Psoas muscle (tissue), 8 donors: ENCODE data around the gene EFNA2. TPM values are rescaled to one million over a fixed set of nuclear protein-coding genes. Genes with fewer than 3 reads are reported as not detected.

Experiments
- ATAC-seq, 4 donors: fragments of 200-7000 bp; cut with Tn5 transposase; one replicate each; pipeline ENCODE4 v1.9.1; 2020; ENCODE audit warnings: moderate library complexity in 3 of 4, mild to moderate bottlenecking in 2 of 4
- DNase-seq, 2 donors: peaks; one replicate each; pipeline ENCODE4 v3.0.0-alpha.2; 2020
- H3K27ac ChIP-seq: fragments of 200-600 bp; one replicate; pipeline ENCODE4 v1.8.0; 2022
- H3K27me3 ChIP-seq, 3 donors: fragments of 200-600 bp in 1 of 3; one replicate each; pipeline versions ENCODE4 v1.6.1 to v1.8.0; 2013 to 2022; ENCODE audit warnings: low read length in 2 of 3, mild to moderate bottlenecking in 2 of 3, moderate library complexity in 1 of 3; ENCODE audit not compliant: insufficient read depth in 3 of 3
- H3K36me3 ChIP-seq, 2 donors: fragments of 200-600 bp in 1 of 2; one replicate each; pipeline versions ENCODE4 v1.6.1 to v1.8.0; 2013 to 2022; ENCODE audit warnings: low read depth in 1 of 2, mild to moderate bottlenecking in 1 of 2, moderate library complexity in 1 of 2; ENCODE audit not compliant: insufficient read depth in 1 of 2
- H3K4me1 ChIP-seq: fragments of 200-600 bp; one replicate; pipeline ENCODE4 v1.8.0; 2022
- H3K4me3 ChIP-seq: fragments of 200-600 bp; one replicate; pipeline ENCODE4 v1.8.0; 2022; ENCODE audit warnings: mild to moderate bottlenecking
- H3K9me3 ChIP-seq: fragments of 200-600 bp; one replicate; pipeline ENCODE4 v1.8.0; 2022
- WGBS, 3 donors: extraction: QIAGEN DNeasy Blood & Tissue Kit; methylation state at CpG; one replicate each; pipeline versions ENCODE4 v1.1.6 to v1.1.7; 2013; 5-methylcytosine and 5-hydroxymethylcytosine counted together
- intact Hi-C, 2 donors: fragments of 100-400 bp; cut with DNase I; formaldehyde crosslinking; loops; one replicate each; pipeline versions ENCODE4 v1.11.0 to v1.14.2; 2022
- polyA plus RNA-seq, 3 donors: library from polyadenylated mRNA; stranded (reverse); fragments of 200-250 nt; gene quantifications; one replicate each; pipeline ENCODE4 v1.2.3, GENCODE V29; 2013
- total RNA-seq, 4 donors: library from RNA; stranded (reverse); fragmentation: NEBNext Ultra II Directional in 2 of 4; extraction: Animal tissue kit (Norgen Biotek cat#: 25700) in 2 of 4; gene quantifications; one replicate each; pipeline versions ENCODE4 v1.2.1 to v1.2.4, GENCODE V29; 2021 to 2023
- TF ChIP-seq, protein P1 (sequence below): fragments of 200-600 bp; IDR thresholded peaks from one replicate; pipeline ENCODE4 v1.8.0; 2022; ENCODE audit warnings: antibody characterized with exemption
- donor health status: healthy with polysubstance abuse.
- donor health status: DM: no; HTN: no; CAD: no; lungs with moderate emphysema.
- donor health status: Bipolar disorder and iron deficiency.
- donor health status: healthy.
- donor health status: DM: yes; HTN: yes; CAD: no.
- donor health status: DM: no; HTN: no; CAD: no.
- donor health status: DM: no; HTN: no; CAD: no.
- donor health status: DM: yes; HTN: yes; CAD: no.

Gene EFNA2
- total and polyA plus RNA-seq, 7 donors, result not detected

DNA sequence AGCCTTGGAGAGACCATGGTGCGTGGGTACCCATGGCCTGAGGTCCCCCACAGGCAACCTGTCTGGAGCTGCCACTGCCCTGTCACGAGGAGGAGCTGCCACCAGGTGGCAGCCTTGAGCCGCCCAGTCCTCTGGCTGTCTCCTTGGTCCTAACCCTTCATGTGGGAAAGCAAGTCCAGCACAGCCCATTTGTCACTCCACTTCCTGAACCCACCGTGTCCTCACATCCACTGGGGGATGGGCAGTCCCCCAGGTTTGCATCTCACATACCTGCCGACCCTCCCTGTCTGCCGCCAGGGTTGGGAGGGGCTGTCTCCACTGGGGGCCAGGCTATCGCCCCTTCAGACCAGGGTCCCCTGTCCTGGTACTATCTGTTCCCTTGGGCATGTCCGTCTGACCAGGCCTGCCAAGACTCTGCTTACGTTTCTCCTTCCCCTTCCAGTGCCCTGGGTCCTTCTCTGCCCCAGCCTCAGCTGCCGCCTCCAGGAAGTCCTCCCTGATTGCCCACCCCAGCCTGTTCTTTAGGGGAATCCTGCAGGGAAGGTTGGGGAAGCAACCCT lies 5.8 kb upstream of the EFNA2 start:
- Histone ChIP-seq H3K36me3 (peaks cover 0 to 41% of the 10 kb centered on the region in 2 donors), H3K27me3 (peaks cover 0 to 12% (median 3%) of the 10 kb centered on the region in 3 donors), H3K4me3 (no peak overlapping the region), H3K27ac (no peak overlapping the region), H3K4me1 (peaks cover 12% of the 10 kb centered on the region), H3K9me3 (no peaks in the 10 kb centered on the region)
- 27 to 31% (median 28%) methylated on average over 10 of the region's 10 CpGs for WGBS, 3 donors
- DNase-seq, result peak; percentile 82 to 91
- intact Hi-C loops, result loop anchor here (5.0 to 10.0 kb wide), 7 partner anchors 77 to 245 kb away; partner anchors contain the start of genes ADAMTSL5 (in 1 of the 2), NDUFS7 (in 1 of the 2) and PLK5 (in 1 of the 2)
- peak; percentile 23 to 55 (median 44) for ATAC-seq
- TF ChIP-seq, protein P1, sequence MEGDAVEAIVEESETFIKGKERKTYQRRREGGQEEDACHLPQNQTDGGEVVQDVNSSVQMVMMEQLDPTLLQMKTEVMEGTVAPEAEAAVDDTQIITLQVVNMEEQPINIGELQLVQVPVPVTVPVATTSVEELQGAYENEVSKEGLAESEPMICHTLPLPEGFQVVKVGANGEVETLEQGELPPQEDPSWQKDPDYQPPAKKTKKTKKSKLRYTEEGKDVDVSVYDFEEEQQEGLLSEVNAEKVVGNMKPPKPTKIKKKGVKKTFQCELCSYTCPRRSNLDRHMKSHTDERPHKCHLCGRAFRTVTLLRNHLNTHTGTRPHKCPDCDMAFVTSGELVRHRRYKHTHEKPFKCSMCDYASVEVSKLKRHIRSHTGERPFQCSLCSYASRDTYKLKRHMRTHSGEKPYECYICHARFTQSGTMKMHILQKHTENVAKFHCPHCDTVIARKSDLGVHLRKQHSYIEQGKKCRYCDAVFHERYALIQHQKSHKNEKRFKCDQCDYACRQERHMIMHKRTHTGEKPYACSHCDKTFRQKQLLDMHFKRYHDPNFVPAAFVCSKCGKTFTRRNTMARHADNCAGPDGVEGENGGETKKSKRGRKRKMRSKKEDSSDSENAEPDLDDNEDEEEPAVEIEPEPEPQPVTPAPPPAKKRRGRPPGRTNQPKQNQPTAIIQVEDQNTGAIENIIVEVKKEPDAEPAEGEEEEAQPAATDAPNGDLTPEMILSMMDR, result peak; percentile 91

DNA sequence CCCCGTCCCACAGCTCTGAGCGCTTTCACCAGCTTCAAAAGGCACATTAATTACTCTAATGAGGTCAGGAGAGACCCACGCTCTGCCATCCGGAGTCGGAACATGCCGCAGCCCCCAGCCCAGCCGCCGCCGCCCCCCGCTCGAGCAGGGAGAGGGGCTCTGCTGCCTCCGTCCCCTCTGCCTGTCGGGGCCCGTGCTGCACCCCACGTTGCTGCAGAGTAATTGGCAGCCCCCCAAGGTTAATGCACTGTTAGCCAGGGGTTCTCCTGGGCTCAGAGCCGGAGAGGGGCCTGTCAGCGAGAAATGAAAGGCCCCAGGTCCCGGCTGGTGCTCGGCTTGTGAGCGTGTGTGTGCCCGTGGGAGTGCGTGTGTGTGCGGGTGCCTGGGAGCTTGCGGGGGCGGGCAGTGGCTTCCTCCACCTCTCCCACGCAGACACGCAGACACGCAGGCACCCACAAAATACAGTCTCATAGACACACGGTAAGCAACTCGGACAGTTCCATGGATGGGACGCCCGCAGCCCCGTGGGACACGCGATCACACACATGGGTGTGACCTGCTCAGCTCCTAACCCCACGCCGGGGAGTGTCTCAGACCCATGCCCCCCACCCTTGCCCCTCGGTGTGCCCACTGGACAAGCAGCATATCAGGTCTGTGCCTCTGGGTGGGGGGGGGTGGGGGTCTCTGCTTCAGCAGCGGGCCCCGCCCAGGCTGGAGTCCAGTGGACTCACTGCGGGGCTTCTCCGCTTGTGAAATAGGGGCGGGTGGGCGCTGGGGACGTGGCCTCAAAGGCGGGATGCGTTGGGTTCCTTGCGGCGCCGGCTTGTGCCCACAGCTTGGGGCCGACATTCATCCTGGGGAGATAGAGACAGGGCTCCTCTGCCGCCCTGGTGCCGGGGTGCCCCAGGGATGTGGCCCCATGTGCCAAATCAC lies 4.8 kb upstream of the EFNA2 start:
- intact Hi-C loops, result loop anchor here (5.0 to 10.0 kb wide), 3 partner anchors 164 to 244 kb away; partner anchors contain the start of genes ADAMTSL5 (in 1 of the 2) and PLK5 (in 1 of the 2)
- H3K4me3 ChIP-seq, result no peak overlapping the region
- TF ChIP-seq, protein P1, result no peak
- DNase-seq (no peak), ATAC-seq (no peak)
- peaks cover 8% of the 10 kb centered on the region for H3K4me1 ChIP-seq
- H3K27ac ChIP-seq, result no peak overlapping the region
- H3K9me3 ChIP-seq, result no peaks in the 10 kb centered on the region
- H3K36me3 ChIP-seq, result peaks cover 0 to 38% of the 10 kb centered on the region in 2 donors
- peaks cover 0 to 19% (median 8%) of the 10 kb centered on the region in 3 donors for H3K27me3 ChIP-seq
- 84 to 86% (median 86%) methylated on average over 51 to 53 of the region's 53 CpGs for WGBS, 3 donors

DNA sequence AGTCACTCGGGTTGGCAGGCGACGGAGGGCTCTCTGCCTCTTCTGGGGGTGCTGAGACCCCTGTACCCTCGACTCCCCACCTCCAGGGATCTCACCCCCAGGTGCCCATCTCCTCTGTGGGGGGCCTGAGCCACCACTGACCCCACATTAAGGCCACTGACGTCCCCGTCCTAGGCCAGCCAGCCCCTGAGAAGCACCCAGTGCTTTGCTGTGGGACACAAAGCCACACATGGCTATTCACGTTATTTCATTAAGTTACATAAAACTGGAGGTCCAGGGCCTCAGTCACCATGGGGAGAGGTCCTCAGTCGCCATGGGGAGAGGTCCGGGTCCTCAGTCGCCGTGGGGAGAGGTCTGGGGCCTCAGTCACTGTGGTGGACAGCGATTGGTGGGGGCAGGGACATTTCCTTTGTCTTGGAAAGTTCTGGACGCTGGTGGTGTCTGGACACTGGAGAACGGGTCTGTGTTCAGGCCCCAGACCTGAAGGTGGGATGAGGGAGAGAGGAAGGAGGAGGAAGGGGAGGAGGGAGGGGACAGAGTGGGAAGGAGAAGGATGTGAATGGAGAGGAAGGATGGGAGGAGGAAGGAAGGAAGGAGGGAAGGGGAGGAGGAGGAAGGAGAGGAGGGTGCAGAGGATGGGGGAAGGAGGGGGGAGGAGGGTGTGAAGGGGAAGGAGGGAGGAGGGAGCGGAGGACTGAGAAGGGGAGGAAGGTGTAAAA lies 3.9 kb upstream of the EFNA2 start:
- TF ChIP-seq, protein P1, result no peak
- DNase-seq (no peak), ATAC-seq (no peak)
- Histone ChIP-seq H3K27ac (no peak overlapping the region), H3K9me3 (no peaks in the 10 kb centered on the region), H3K27me3 (peaks cover 0 to 24% (median 13%) of the 10 kb centered on the region in 3 donors), H3K36me3 (peaks cover 0 to 38% of the 10 kb centered on the region in 2 donors), H3K4me1 (peaks cover 5% of the 10 kb centered on the region), H3K4me3 (no peak overlapping the region)
- 61 to 65% (median 62%) methylated on average over 15 of the region's 15 CpGs for WGBS, 3 donors
- intact Hi-C loops, result loop anchor here (5.0 to 10.0 kb wide), 3 partner anchors 163 to 243 kb away; partner anchors contain the start of genes ADAMTSL5 (in 1 of the 2) and PLK5 (in 1 of the 2)

DNA sequence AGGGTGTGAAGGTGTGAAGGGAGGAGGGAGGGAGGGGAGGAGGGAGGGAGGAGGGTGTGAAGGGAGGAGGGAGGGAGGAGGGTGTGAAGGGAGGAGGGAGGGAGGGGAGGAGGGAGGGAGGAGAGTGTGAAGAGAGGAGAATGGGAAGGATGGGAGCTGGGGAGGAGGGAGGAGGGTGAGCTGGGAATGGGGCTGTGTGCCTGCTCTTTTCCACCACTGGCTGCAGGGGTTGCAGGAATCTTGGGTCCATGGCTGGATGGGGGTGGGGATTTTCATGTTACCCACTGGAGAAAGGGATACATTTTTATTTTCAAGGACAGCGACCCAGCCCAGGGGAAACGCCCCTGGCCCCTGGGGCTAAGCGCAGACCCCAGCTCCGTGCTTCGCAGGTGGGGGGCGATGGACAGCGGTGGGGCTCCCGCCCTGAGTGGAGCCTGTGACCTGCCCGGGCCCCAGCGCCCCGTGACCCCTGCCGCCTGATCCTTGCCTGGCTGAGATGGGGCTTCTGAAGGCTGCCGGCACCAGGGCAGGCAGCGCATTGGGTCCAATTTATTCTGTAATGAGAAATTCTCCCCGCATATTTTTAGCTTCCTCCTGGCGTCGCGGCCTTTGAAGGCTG lies 3.0 kb upstream of the EFNA2 start:
- WGBS, 3 donors, result 58 to 67% (median 66%) methylated on average over 18 of the region's 18 CpGs
- no peak for DNase-seq
- Histone ChIP-seq H3K4me3 (no peak overlapping the region), H3K9me3 (no peaks in the 10 kb centered on the region), H3K36me3 (peaks cover 0 to 30% of the 10 kb centered on the region in 2 donors), H3K27ac (no peak overlapping the region), H3K27me3 (peaks cover 0 to 34% (median 22%) of the 10 kb centered on the region in 3 donors), H3K4me1 (peaks cover 5% of the 10 kb centered on the region)
- TF ChIP-seq, protein P1, result no peak
- no peak for ATAC-seq
- intact Hi-C loops, result loop anchor here (5.0 to 10.0 kb wide), 3 partner anchors 162 to 242 kb away; partner anchors contain the start of genes ADAMTSL5 (in 1 of the 2) and PLK5 (in 1 of the 2)
